Common myeloid progenitor, CD34-positive (primary cell): Measurements from ENCODE around the gene PNMT.

ENCODE experiments used
- CTCF ChIA-PET: fragments of 350-600 bp; sonication (Branson Sonifier 250); formaldehyde crosslinking; loops from one replicate; lab custom pipeline; 2021; ENCODE audit warnings: antibody characterized with exemption; lab: Charles Lee
- POLR2A ChIA-PET: fragments of 350-600 bp; sonication (Branson Sonifier 250); formaldehyde crosslinking; loops from one replicate; lab custom pipeline; 2021; ENCODE audit warnings: antibody characterized with exemption; lab: Charles Lee
- DNase-seq, 3 donors: peaks; one replicate each; pipeline versions ENCODE4 v3.0.0 to v3.0.0-alpha.2; 2013
- H3K27ac ChIP-seq, 2 experiments: 1 replicate in 1 of 2; 2 replicates in 1 of 2; pipeline ENCODE4 v1.7.0; 2013; ENCODE audit warnings: inconsistent platforms in 2 of 2, low read length in 2 of 2, mild to moderate bottlenecking in 2 of 2, low read depth in 1 of 2, moderate library complexity in 1 of 2; ENCODE audit not compliant: severe bottlenecking in 2 of 2, insufficient read depth in 1 of 2, poor library complexity in 1 of 2
- H3K27me3 ChIP-seq, 5 experiments: replicated peaks in 2 of 5; 1 replicate in 3 of 5; 2 replicates in 2 of 5; pipeline versions ENCODE4 v1.6.1 to v1.7.0; 2013; ENCODE audit warnings: low read length in 4 of 5, mild to moderate bottlenecking in 2 of 5, moderate library complexity in 2 of 5, inconsistent platforms in 1 of 5; ENCODE audit not compliant: insufficient read depth in 5 of 5, control insufficient read depth in 4 of 5
- H3K36me3 ChIP-seq, 4 experiments: 1 replicate in 2 of 4; 2 replicates in 2 of 4; pipeline versions ENCODE4 v1.6.1 to v1.7.0; 2013; ENCODE audit warnings: low read length in 3 of 4, control low read depth in 1 of 4, mild to moderate bottlenecking in 1 of 4; ENCODE audit not compliant: control insufficient read depth in 4 of 4, insufficient read depth in 4 of 4
- H3K4me1 ChIP-seq, 4 experiments: 1 replicate in 3 of 4; 2 replicates in 1 of 4; pipeline versions ENCODE4 v1.6.1 to v1.7.1; 2013; ENCODE audit warnings: low read length in 3 of 4, mild to moderate bottlenecking in 3 of 4, control low read depth in 1 of 4, inconsistent platforms in 1 of 4, moderate library complexity in 1 of 4; ENCODE audit not compliant: control insufficient read depth in 4 of 4, insufficient read depth in 4 of 4; ENCODE audit errors: control extremely low read depth in 1 of 4
- H3K4me3 ChIP-seq, 7 experiments: 1 replicate in 4 of 7; 2 replicates in 3 of 7; pipeline versions ENCODE4 v1.5.1 to v1.7.0; 2013; ENCODE audit warnings: mild to moderate bottlenecking in 7 of 7, low read length in 6 of 7, moderate library complexity in 6 of 7, inconsistent platforms in 2 of 7, low read depth in 2 of 7, control low read depth in 1 of 7; ENCODE audit not compliant: insufficient read depth in 4 of 7, control insufficient read depth in 1 of 7; ENCODE audit errors: extremely low read depth in 1 of 7
- H3K9me3 ChIP-seq, 5 experiments: 1 replicate in 4 of 5; 2 replicates in 1 of 5; pipeline versions ENCODE4 v1.6.1 to v1.7.1; 2013; ENCODE audit warnings: low read length in 4 of 5, mild to moderate bottlenecking in 2 of 5, inconsistent platforms in 1 of 5, low read depth in 1 of 5, moderate library complexity in 1 of 5; ENCODE audit not compliant: control insufficient read depth in 4 of 5, insufficient read depth in 2 of 5; ENCODE audit errors: control extremely low read depth in 1 of 5
- WGBS: methylation state at CpG from one replicate; pipeline ENCODE4 v1.1.5; 2013; ENCODE audit not compliant: insufficient coverage; 5-methylcytosine and 5-hydroxymethylcytosine counted together

The PNMT gene

DNA sequence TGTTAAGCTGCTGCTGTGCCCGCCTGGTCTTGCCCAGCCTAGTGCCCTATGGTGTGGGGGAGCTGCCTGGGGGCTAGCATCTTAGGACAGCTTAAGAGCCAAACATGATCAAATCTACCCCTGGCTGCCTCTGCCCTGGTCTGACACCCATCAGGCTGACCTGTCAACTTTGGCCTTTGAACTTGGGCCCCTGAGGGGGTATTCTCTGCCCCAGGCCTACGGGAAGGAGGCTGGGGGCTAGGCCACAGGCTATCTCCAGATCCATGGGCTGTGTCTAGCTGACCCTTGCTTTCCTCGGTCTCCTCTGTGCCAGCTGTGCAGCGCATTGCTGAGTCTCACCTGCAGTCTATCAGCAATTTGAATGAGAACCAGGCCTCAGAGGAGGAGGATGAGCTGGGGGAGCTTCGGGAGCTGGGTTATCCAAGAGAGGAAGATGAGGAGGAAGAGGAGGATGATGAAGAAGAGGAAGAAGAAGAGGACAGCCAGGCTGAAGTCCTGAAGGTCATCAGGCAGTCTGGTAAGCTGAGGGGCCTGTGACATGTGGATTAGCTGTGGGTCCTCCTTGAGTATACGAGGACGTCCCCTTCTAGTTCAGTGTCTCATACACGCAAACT, 34.6 kb upstream of the PNMT start:
- Histone ChIP-seq H3K27me3 (peaks cover 0 to 9% (median 2%) of the 10 kb centered on the region in 5 experiments), H3K9me3 (no peaks in the 10 kb centered on the region), H3K4me1 (peaks cover 12 to 53% (median 43%) of the 10 kb centered on the region in 4 experiments), H3K36me3 (no peaks in the 10 kb centered on the region), H3K27ac (no peak overlapping the region), H3K4me3 (no peak overlapping the region)
- CTCF ChIA-PET = interaction anchor here (0.6 to 20.3 kb wide), 8 partner anchors 11 to 427 kb away, joined by 3 to 445 read pairs (median 4); partner anchors contain the start of genes PNMT and TCAP
- POLR2A ChIA-PET = no interaction called here
- WGBS = 83% methylated on average over 7 of the region's 8 CpGs
- no peak for DNase-seq

- H3K4me3 ChIP-seq = no peak overlapping the region
- DNase-seq = peak in 2 of 3 donors; percentile 50 to 54
- no peaks in the 10 kb centered on the region for H3K36me3 ChIP-seq
- no peaks in the 10 kb centered on the region for H3K9me3 ChIP-seq
- 100% methylated on average over 1 of the region's 2 CpGs for WGBS
- POLR2A ChIA-PET = no interaction called here
- H3K4me1 ChIP-seq = peaks cover 13 to 61% (median 50%) of the 10 kb centered on the region in 4 experiments
- H3K27ac ChIP-seq = no peak overlapping the region
- CTCF ChIA-PET = interaction anchor here (0.9 to 20.3 kb wide), 8 partner anchors 12 to 115 kb away, joined by 3 to 445 read pairs (median 4); partner anchors contain the start of genes PNMT and TCAP
- peaks cover 0 to 2% (median 0%) of the 10 kb centered on the region in 5 experiments for H3K27me3 ChIP-seq
Measured at GRCh38 chr17:39634384-39634871, 33.8 kb upstream of the PNMT start.

DNA sequence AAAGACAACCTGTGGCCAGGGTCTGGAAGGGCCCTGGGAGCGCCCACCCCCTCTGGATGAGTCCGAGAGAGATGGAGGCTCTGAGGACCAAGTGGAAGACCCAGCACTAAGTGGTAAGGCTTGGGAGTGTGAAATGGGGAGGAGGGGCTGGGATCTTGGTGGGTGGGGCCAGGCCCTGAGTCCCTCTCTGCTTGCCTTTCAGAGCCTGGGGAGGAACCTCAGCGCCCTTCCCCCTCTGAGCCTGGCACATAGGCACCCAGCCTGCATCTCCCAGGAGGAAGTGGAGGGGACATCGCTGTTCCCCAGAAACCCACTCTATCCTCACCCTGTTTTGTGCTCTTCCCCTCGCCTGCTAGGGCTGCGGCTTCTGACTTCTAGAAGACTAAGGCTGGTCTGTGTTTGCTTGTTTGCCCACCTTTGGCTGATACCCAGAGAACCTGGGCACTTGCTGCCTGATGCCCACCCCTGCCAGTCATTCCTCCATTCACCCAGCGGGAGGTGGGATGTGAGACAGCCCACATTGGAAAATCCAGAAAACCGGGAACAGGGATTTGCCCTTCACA, 32.6 kb upstream of the PNMT start:
- Histone ChIP-seq H3K27me3 (no peaks in the 10 kb centered on the region), H3K4me1 (peaks cover 14 to 74% (median 63%) of the 10 kb centered on the region in 4 experiments), H3K4me3 (no peak overlapping the region), H3K9me3 (no peaks in the 10 kb centered on the region), H3K27ac (peak overlapping the region in 1 of 2 experiments; percentile 0), H3K36me3 (no peaks in the 10 kb centered on the region)
- 98% methylated on average over 5 of the region's 8 CpGs for WGBS
- ChIA-PET CTCF (interaction anchor here (6.3 to 20.3 kb wide), 3 partner anchors 13 to 35 kb away, joined by 111 to 445 read pairs (median 198); partner anchors contain the start of genes PNMT and TCAP), POLR2A (no interaction called here)
- no peak for DNase-seq

DNA sequence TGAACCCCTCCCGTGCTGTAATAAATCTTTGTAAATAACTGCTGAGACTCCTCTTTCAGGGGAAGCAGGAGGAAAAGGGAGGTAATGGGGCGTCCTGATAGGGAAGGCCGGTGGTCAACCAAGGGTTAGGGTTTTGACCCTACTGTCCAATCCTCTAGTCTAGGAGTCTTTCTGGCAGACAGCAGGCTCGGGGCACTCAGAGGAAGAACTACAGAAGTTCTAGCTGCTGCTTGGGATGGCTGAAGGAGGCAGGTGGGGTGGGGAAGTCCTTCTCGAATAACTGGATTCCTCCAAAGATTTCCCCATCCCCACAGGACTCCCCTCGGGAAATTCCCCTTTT, 31.7 kb upstream of the PNMT start:
- H3K4me1 ChIP-seq = peaks cover 14 to 77% (median 65%) of the 10 kb centered on the region in 4 experiments
- no peak for DNase-seq
- ChIA-PET CTCF (interaction anchor here (0.7 to 14.6 kb wide), 5 partner anchors 11 to 36 kb away, joined by 3 to 198 read pairs (median 3); no protein-coding TSS in a partner anchor), POLR2A (interaction anchor here (1.8 kb wide), 1 partner anchor 16 kb away, joined by 9 read pairs; no protein-coding TSS in a partner anchor)
- peak overlapping the region; percentile 69 to 88 for H3K27ac ChIP-seq
- peak overlapping the region in 6 of 7 experiments; percentile 79 to 91 (median 83) for H3K4me3 ChIP-seq
- no peaks in the 10 kb centered on the region for H3K27me3 ChIP-seq
- no peaks in the 10 kb centered on the region for H3K36me3 ChIP-seq
- no peaks in the 10 kb centered on the region for H3K9me3 ChIP-seq
- WGBS = 0% methylated on average over 3 of the region's 6 CpGs

DNA sequence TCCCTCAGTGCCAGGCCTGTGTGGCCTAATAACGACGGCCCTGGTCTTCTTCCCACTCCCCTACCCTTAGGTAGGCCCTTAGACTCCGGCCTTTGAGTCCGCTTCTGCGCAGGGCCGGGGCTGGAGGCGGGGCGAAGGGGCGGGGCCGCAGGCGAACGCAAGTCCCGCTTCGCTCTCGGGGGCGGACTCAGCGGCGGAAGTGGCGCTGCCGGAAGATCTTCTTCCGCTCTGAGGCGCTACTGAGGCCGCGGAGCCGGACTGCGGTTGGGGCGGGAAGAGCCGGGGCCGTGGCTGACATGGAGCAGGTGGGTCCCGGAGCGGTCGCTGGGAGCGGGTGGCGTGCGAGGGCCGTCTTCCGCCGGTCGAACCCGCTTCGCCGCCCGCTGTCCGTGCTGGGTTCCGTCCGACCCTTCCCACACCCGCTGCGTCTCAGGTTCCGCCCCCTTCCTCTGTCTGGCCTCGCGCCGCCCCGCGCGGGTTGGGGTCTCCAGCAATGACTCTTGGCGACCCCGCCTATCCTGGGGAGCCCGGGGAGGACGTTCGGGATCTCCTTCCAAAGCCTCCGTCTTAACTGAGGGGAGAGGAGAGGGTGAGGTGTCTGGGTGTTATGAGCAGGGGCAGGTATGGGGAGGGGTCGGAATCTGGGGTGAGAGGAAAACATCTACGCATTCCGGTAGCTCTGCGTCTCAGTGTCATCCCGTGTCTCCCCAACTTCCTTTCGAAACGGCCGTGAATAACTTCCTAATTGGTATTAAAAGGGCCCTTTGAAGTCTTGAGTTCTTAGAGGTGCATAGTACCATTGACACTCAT, 31.1 kb upstream of the PNMT start, which contains the start of gene STARD3:
STARD3 (plus strand) TSS at position 218 of the 810 bp plus-strand sequence. CDS start 16,388 bp downstream, outside the sequence.
- H3K27me3 ChIP-seq = no peaks in the 10 kb centered on the region
- ChIA-PET CTCF (interaction anchor here (0.7 to 14.6 kb wide), 7 partner anchors 11 to 35 kb away, joined by 3 to 198 read pairs (median 4); no protein-coding TSS in a partner anchor), POLR2A (interaction anchor here (0.7 to 1.8 kb wide), 2 partner anchors 12 to 16 kb away, joined by 3 to 9 read pairs; no protein-coding TSS in a partner anchor)
- H3K4me3 ChIP-seq = peak within 1 kb of the TSS; percentile 71 to 91 (median 82)
- H3K4me1 ChIP-seq = peaks cover 14 to 77% (median 65%) of the 10 kb centered on the region in 4 experiments
- WGBS = 0% methylated on average over 55 of the region's 69 CpGs
- no peaks in the 10 kb centered on the region for H3K36me3 ChIP-seq
- H3K27ac ChIP-seq = peak within 1 kb of the TSS; percentile 69 to 88
- no peaks in the 10 kb centered on the region for H3K9me3 ChIP-seq
- peak; percentile 89 to 93 (median 91) for DNase-seq

GRCh38 chr17:39638317-39638716, 29.9 kb upstream of the PNMT start:
- peak overlapping the region in 1 of 2 experiments; percentile 88 for H3K27ac ChIP-seq

More at GRCh38 chr17:39638317-39638716, 29.9 kb upstream of the PNMT start:
- no peaks in the 10 kb centered on the region for H3K27me3 ChIP-seq
- ChIA-PET POLR2A (interaction anchor here (1.8 kb wide), 1 partner anchor 18 kb away, joined by 9 read pairs; no protein-coding TSS in a partner anchor), CTCF (interaction anchor here (0.8 to 14.6 kb wide), 6 partner anchors 12 to 39 kb away, joined by 3 to 198 read pairs (median 4); partner anchors contain the start of gene PNMT)
- H3K36me3 ChIP-seq = no peaks in the 10 kb centered on the region
- no peaks in the 10 kb centered on the region for H3K9me3 ChIP-seq
- no peak for DNase-seq
- peak overlapping the region in 5 of 7 experiments; percentile 79 to 91 (median 84) for H3K4me3 ChIP-seq
- peaks cover 14 to 82% (median 70%) of the 10 kb centered on the region in 4 experiments for H3K4me1 ChIP-seq
- 95% methylated on average over 7 of the region's 7 CpGs for WGBS
